Measurements from ENCODE around the gene FAM20C. TPM values are rescaled to one million over a fixed set of nuclear protein-coding genes. Genes with fewer than 3 reads are reported as not detected.
"Not testable (repeated sequence)": the region's sequence is repeated elsewhere in the genome, so short reads cannot be mapped to it uniquely, and the experiment has no call there.

The FAM20C gene
- total RNA-seq, 4 donors from 2014 or later: 3.8 to 28.8 (median 16.4) TPM

DNA sequence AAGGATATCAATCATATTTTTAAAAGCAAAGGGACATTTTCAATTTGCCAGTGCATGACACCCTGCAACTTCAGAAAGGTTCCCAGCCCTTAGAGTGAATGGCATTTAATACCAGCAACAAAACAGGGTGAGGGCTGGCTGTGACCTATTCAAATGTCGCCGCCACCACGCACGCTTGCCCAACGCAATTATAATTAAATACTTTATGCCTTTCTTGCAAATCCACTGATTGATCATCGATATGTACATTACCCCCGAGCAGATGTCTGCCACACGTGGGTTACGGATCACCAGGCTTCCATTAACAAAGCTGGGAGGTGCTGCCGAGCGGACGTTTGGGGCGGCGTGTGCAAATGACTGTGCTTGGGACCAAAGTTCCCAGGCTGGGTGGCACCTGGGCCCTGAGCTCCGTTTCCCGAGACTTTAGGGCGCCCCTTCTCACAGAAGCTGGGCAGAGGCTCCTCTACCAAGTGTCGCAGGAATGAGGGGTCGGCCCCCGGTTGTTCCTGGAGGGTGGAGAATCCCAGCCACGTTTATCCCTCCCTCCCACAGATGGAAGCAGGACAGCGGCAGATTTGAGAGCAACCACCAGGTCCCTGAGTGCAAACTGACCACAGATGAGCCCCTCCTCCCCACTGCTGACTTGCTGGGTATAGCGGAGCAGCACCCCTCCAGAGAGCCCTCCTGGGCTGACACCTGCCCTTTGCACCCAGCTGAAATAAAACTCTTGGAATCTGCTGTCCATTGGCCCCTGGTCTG, 101.5 kb downstream of the FAM20C start:
- TF ChIP-seq, protein P1, sequence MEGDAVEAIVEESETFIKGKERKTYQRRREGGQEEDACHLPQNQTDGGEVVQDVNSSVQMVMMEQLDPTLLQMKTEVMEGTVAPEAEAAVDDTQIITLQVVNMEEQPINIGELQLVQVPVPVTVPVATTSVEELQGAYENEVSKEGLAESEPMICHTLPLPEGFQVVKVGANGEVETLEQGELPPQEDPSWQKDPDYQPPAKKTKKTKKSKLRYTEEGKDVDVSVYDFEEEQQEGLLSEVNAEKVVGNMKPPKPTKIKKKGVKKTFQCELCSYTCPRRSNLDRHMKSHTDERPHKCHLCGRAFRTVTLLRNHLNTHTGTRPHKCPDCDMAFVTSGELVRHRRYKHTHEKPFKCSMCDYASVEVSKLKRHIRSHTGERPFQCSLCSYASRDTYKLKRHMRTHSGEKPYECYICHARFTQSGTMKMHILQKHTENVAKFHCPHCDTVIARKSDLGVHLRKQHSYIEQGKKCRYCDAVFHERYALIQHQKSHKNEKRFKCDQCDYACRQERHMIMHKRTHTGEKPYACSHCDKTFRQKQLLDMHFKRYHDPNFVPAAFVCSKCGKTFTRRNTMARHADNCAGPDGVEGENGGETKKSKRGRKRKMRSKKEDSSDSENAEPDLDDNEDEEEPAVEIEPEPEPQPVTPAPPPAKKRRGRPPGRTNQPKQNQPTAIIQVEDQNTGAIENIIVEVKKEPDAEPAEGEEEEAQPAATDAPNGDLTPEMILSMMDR (IDR thresholded peaks at IDR 0.05): no peak
- no peak for TF ChIP-seq POLR2A (IDR thresholded peaks at IDR 0.05)
- Histone ChIP-seq H3K4me1 (no peaks in the 10 kb centered on the region), H3K4me3 (no peak overlapping the region), H3K36me3 (no peaks in the 10 kb centered on the region), H3K27ac (no peak overlapping the region), H3K27me3 (peaks cover 12 to 28% of the 10 kb centered on the region in 2 donors), H3K9me3 (no peaks in the 10 kb centered on the region)
- intact Hi-C loops (cut with DNase I; ENCODE audit: low total_unique reads): no loop called here
- DNase-seq: no peak

DNA sequence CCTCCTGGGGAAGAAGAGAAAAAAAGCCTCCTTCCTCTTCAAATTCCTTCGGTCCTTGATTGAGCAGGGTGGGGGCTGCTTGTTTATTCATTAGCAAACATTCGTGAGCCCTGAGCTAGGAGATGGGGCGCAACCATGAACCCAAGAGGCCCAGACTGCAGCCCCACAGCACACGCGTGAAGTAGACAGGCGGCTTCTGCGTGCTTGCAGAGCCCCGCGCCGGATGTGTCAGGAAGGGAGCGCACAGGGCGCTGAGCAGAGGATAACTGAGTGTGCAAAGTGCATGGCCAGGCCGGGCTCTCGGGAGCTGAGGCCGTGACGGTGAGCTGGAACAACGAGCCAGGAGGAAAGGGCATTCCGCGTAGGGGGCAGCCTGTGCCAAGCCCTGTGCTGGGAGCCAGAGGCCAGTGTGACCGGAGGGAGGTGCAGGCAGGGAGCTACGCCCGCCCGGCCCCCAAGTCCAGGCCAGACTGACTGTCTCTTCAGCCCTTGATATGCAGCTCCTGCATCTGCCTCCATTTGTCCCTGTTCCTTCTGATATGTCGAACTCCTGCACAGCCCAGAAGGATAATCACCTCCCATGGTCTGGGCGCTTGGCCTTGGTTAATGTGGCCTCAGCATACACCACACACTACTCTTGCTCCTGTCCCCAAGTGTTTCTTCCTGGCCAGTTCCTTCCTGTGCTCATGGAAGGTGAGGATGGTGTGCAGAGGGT, 102.2 kb downstream of the FAM20C start:
- H3K4me1 ChIP-seq: no peaks in the 10 kb centered on the region
- no peaks in the 10 kb centered on the region for H3K36me3 ChIP-seq
- no peaks in the 10 kb centered on the region for H3K9me3 ChIP-seq
- TF ChIP-seq, protein P1 (IDR thresholded peaks at IDR 0.05): no peak
- no peak for TF ChIP-seq POLR2A (IDR thresholded peaks at IDR 0.05)
- H3K27me3 ChIP-seq: peaks cover 8 to 28% of the 10 kb centered on the region in 2 donors
- intact Hi-C loops (cut with DNase I; ENCODE audit: low total_unique reads): no loop called here
- no peak overlapping the region for H3K4me3 ChIP-seq
- no peak for DNase-seq
- no peak overlapping the region for H3K27ac ChIP-seq

DNA sequence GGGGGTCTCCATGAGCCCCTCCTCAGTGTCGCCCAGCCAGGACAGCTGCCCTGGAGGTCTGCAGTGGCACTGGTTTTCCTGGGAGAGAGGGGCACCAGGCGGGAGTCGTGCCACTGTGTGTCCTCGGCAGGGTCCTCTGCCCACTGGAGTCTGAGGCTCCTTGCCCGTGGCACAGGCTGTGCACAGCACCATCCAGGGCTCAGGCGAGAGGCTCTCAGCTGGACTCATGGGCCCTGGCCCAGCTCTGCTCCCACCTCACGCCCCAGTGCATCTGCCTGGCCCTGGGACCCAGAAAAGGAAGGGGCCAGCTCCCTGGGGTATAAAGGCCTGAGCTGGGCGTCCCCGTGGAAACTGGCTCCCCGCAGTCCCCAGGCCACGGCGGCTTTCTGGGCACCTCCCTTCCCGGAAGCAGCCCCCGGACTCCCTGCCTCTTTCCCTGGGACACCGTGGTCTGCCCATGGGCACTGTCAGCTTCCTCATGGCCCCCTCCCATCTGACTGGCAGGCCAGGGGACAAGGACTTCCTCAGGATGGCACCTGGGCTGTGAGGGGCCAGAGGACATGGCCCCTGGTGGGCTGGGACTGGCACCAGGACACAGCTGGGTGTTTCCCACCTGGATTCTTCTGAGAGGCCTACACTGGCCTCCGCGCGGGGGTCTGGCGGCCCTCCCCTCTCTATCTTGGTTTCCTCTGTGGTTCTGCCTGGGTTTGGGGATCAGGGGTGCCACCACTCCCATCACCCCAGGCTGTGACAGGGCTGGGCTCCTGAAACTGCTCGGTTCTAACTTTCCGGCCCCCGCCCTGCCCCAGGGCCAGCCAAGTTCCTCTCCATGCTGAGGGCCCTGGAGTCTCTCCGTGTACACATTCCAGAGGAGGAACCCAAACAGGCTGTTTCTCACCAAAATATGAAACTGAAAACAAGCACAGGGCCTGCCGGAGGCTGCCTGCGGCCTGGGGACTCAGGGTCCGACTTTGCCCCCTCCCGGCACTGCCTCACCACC, 103.1 kb downstream of the FAM20C start:
- H3K27me3 ChIP-seq: peaks cover under 1 to 20% of the 10 kb centered on the region in 2 donors
- no peaks in the 10 kb centered on the region for H3K36me3 ChIP-seq
- DNase-seq: no peak
- TF ChIP-seq POLR2A (IDR thresholded peaks at IDR 0.05): no peak
- TF ChIP-seq, protein P1 (IDR thresholded peaks at IDR 0.05): no peak
- no peaks in the 10 kb centered on the region for H3K9me3 ChIP-seq
- H3K27ac ChIP-seq: no peak overlapping the region
- no peaks in the 10 kb centered on the region for H3K4me1 ChIP-seq
- intact Hi-C loops (cut with DNase I; ENCODE audit: low total_unique reads): no loop called here
- H3K4me3 ChIP-seq: no peak overlapping the region

DNA sequence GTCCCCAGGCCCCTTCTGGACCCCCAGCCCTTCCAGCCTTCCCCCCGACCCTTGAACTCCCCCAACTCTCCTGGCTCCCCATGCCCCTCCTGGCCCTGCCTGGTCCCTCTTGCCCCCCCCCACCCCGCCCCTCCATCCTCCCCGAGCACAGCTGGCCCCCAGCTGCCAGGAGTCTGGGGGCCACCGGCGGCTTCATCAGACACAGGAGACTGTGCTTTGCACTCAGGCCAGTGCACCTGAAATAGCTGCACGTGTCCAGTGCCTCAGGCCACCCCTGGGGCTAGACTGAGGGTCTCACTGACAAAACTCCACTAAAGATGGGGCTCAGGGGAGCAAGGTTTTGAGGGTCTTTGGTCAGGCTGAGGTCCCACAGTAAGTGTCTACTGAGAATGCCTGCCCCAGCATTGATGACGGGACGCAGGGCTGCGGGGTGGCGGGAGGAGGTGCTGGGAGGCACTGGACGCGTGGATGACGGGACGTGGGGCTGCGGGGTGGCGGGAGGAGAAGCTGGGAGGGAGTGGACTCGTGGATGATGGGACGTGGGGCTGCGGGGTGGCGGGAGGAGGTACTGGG, 104.1 kb downstream of the FAM20C start:
- peaks cover 0 to 16% of the 10 kb centered on the region in 2 donors for H3K27me3 ChIP-seq
- DNase-seq: peak in 1 of 2 donors; percentile 4
- H3K4me1 ChIP-seq: no peaks in the 10 kb centered on the region
- no peaks in the 10 kb centered on the region for H3K9me3 ChIP-seq
- H3K36me3 ChIP-seq: no peaks in the 10 kb centered on the region
- intact Hi-C loops (cut with DNase I; ENCODE audit: low total_unique reads): no loop called here
- H3K27ac ChIP-seq: no peak overlapping the region
- no peak overlapping the region for H3K4me3 ChIP-seq
- no peak for TF ChIP-seq POLR2A (IDR thresholded peaks at IDR 0.05)
- TF ChIP-seq, protein P1 (IDR thresholded peaks at IDR 0.05): no peak

DNA sequence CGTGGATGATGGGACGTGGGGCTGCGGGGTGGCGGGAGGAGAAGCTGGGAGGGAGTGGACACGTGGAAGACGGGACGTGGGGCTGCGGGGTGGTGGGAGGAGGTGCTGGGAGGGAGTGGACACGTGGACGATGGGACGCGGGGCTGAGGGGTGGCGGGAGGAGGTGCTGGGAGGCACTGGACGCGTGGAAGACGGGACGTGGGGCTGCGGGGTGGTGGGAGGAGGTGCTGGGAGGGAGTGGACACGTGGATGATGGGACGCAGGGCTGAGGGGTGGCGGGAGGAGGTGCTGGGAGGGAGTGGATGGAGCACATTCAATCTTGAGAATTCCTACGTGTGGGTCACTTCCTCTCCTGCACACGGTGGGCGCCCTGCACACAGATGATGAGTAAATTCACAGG, 104.8 kb downstream of the FAM20C start:
- intact Hi-C loops (cut with DNase I; ENCODE audit: low total_unique reads); H3K36me3 ChIP-seq; DNase-seq: not testable (repeated sequence)

More for the DNA sequence above, 104.8 kb downstream of the FAM20C start:
- H3K4me1 ChIP-seq, H3K27me3 ChIP-seq, H3K9me3 ChIP-seq, H3K27ac ChIP-seq, H3K4me3 ChIP-seq: not testable (repeated sequence)
